Lower lobe of right lung (tissue), 2 donors: ENCODE measurements around the gene NPEPL1. TPM values are rescaled to one million over a fixed set of nuclear protein-coding genes. Genes with fewer than 3 reads are reported as not detected.
"Not testable (repeated sequence)": the region's sequence is repeated elsewhere in the genome, so short reads cannot be mapped to it uniquely, and the experiment has no call there.

Source experiments
- ATAC-seq, 2 donors: fragments of 200-7000 bp; cut with Tn5 transposase; one replicate each; pipeline ENCODE4 v1.9.1; 2020 to 2022; ENCODE audit warnings: mild to moderate bottlenecking in 2 of 2, moderate library complexity in 2 of 2
- DNase-seq: peaks from one replicate; pipeline ENCODE4 v3.0.0-alpha.2; 2020
- H3K27ac ChIP-seq: fragments of 200-600 bp; one replicate; pipeline ENCODE4 v1.8.0; 2022
- H3K27me3 ChIP-seq: fragments of 200-600 bp; one replicate; pipeline ENCODE4 v1.8.0; 2022; ENCODE audit warnings: low read depth
- H3K36me3 ChIP-seq: fragments of 200-600 bp; one replicate; pipeline ENCODE4 v1.8.0; 2022; ENCODE audit warnings: mild to moderate bottlenecking
- H3K4me1 ChIP-seq: fragments of 200-600 bp; one replicate; pipeline ENCODE4 v1.8.0; 2022
- H3K4me3 ChIP-seq: fragments of 200-600 bp; one replicate; pipeline ENCODE4 v1.8.0; 2022; ENCODE audit warnings: mild to moderate bottlenecking
- H3K9me3 ChIP-seq: fragments of 200-600 bp; one replicate; pipeline ENCODE4 v1.8.0; 2022
- CTCF ChIP-seq: fragments of 200-600 bp; IDR thresholded peaks from one replicate; pipeline ENCODE4 v1.8.0; 2022; ENCODE audit warnings: antibody characterized with exemption, mild to moderate bottlenecking
- intact Hi-C: fragments of 100-400 bp; cut with DNase I; formaldehyde crosslinking; loops from one replicate; pipeline ENCODE4 v1.11.0; 2022
- total RNA-seq: library from RNA; stranded (reverse); fragmentation: NEBNext Ultra II Directional; extraction: Animal tissue kit (Norgen Biotek cat#: 25700); gene quantifications from one replicate; pipeline ENCODE4 v1.2.1, GENCODE V29; 2021
- donor health status: DM: no; HTN: yes; CAD: no; lungs with severe emphysema.

The NPEPL1 gene
- total RNA-seq, 1 donor from 2014 or later, result 40.6 TPM

DNA sequence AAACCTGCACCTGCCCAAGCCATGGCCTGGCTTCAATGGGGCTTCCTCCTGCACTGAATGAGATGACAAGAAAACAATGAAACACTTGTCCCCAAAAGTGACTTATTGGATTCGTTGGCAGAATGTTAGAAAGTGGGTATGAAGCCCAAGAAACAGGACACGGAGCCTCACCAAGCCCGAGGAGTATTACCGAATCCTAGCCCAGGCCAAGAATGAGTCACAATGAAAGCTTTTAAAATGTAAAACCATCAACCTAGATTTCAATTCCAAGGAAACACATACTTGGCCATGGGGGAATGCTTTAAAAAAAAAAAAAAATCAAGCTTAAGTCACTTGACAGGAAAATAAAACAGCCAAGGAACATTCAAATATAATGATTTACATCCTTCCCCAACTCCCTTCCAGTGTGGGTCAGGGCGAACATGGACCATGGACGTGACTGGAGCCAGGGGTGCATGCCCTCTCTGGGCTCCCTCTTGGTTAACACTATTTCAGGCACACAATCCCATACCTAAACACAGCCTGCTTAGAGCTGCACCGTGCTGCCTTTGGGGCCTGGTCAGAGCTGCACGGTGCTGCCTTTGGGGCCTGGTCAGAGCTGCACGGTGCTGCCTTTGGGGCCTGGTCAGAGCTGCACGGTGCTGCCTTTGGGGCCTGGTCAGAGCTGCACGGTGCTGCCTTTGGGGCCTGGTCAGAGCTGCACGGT is 44.7 kb upstream of the NPEPL1 start:
- no peak for ATAC-seq
- Histone ChIP-seq H3K9me3 (no peaks in the 10 kb centered on the region), H3K27ac (no peak overlapping the region)

GRCh38 chr20:58648502-58648825 is 44.1 kb upstream of the NPEPL1 start:
- H3K27ac ChIP-seq, intact Hi-C loops, H3K36me3 ChIP-seq, H3K4me3 ChIP-seq, H3K27me3 ChIP-seq, H3K9me3 ChIP-seq, ATAC-seq, DNase-seq: not testable (repeated sequence)
- H3K4me1 ChIP-seq, result peaks cover 19% of the 10 kb centered on the region

More for the DNA sequence above, 44.7 kb upstream of the NPEPL1 start:
- Histone ChIP-seq H3K36me3 (no peaks in the 10 kb centered on the region), H3K27me3 (no peaks in the 10 kb centered on the region), H3K4me1 (peaks cover 14% of the 10 kb centered on the region), H3K4me3 (no peak overlapping the region)
- intact Hi-C loops, result no loop called here
- DNase-seq, result no peak
- TF ChIP-seq CTCF, result no peak

DNA sequence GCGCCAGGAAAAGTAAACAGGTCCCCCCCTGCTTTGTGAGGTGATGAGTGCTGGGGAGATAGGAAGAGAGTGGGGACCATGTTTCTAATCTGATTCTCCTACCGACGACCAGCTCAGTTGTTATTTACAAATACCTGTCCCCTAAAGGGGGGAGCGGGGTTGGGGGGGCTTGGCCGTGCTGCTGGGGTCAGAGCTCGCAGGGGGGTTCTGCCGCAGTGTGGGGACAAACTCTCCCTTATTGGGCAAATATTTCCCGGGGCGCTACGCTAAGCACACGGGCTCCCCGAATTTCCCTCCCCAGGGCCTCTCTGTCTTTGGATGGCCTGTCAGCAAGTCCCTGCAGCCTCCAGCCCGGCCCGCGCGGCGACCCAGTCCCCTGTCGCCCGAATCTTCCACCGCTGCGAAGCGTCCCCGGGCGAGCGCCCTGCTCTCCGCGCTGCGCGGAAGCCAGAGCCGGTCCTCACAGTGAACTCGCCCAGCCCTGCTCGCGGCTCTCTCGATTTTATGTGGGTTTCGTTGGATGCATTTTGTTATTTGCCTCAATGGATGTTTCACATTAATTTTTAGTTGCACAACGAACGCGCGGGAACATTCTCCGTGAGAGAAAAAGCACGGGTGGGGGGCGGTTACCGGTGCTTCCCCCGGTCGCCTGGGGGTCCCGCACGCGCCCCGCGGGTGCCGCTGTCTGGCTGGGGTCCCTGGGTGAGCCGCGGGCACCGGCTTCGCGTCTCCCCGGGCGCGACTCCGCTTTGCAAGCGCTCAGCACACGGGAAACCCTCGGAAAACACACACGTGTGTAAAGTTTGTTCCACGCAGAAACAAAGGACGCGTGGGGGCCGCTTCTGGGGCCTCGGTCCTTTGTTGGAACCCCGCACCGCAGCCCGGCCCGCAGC is 43.1 kb upstream of the NPEPL1 start:
- no peaks in the 10 kb centered on the region for H3K9me3 ChIP-seq
- H3K4me1 ChIP-seq, result peaks cover 24% of the 10 kb centered on the region
- peak overlapping the region; percentile 95 for H3K27ac ChIP-seq
- no peak for TF ChIP-seq CTCF
- H3K27me3 ChIP-seq, result no peaks in the 10 kb centered on the region
- peak overlapping the region; percentile 100 for H3K4me3 ChIP-seq
- ATAC-seq, result no peak
- H3K36me3 ChIP-seq, result no peaks in the 10 kb centered on the region
- DNase-seq, result peak; percentile 61
- intact Hi-C loops, result no loop called here

DNA sequence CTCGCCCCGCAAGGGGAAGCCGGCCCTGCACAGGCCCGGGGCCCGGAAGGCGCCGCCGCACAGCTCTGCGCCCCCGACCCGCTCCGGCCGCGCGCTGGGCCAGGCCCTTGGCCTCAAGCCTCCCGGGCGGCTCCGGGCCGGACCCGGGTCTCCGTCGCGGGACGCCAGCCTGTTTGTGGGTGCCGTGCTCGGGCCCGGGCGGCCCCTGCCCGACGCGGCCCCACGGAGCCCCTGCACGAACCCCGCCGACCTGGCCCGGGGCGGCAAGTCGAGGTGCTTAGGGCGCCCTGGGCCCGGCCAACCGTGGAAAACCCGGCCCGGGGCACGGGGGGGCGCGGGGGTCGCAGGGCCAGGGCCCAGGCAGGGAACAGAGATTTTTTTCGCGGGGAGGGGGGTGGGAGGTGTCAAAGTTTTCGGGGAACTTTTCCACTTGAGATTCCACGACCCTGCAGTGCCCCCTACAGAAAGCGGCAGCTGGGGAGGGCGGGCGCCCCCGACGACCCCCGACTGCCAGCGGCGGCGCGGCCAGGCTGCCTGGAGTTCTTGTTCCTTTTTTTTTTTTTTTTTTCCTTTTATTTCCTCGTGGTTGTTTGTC is 42.3 kb upstream of the NPEPL1 start:
- peak overlapping the region; percentile 100 for H3K4me3 ChIP-seq
- H3K36me3 ChIP-seq, result no peaks in the 10 kb centered on the region
- no peaks in the 10 kb centered on the region for H3K9me3 ChIP-seq
- H3K27ac ChIP-seq, result peak overlapping the region; percentile 95
- ATAC-seq (peak; percentile 29 to 37), DNase-seq (peak; percentile 64)
- TF ChIP-seq CTCF, result no peak
- H3K27me3 ChIP-seq, result no peaks in the 10 kb centered on the region
- peaks cover 24% of the 10 kb centered on the region for H3K4me1 ChIP-seq
- intact Hi-C loops, result no loop called here

DNA sequence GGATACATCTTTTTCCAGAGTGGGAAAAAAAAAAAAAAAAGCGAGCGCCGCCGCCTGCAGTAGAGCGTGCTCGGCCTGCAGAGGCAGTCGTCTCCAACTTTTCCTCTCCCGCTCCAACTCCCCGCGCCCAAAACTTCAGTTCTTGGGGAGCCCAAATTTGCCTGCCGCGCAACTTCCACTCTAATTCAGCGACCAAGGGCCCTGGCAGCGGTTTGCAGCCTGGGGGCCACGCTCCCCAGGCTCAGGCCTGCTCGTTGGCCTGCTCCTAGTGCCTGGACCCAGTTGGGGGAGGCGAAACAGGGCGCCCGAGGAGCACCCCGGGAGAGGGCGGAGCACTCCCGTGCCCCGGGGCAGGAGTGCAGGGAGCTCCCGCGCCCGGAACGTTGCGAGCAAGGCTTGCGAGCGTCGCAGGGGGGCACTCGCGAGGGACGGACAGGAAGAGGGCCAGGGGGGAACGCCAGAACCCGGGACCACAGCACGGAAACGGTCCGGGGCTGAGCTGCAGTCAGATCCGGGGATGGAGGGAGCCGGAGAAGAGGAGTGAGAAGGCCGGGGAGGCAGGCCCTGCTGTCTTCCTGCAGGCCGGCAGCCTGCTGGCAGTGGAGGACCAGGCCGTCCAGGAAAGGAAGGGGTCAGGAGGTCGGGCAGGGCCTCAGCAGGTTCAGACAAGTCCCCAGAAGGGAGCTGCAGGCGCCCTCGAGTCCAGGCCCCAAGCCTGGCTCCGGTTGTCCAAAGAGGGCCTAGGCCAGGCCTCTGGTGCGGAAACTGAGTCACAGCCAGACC is 41.6 kb upstream of the NPEPL1 start, which contains the start of gene STX16:
TSS of gene STX16 (plus strand) at position 508 of the 783 bp plus-strand sequence. CDS start 724 bp downstream, outside the sequence.
- DNase-seq (peak; percentile 93), ATAC-seq (peak; percentile 96 to 98)
- H3K9me3 ChIP-seq, result no peaks in the 10 kb centered on the region
- H3K27ac ChIP-seq, result peak within 1 kb of the TSS; percentile 95
- H3K4me1 ChIP-seq, result peaks cover 27% of the 10 kb centered on the region
- peak within 1 kb of the TSS; percentile 100 for H3K4me3 ChIP-seq
- H3K27me3 ChIP-seq, result no peaks in the 10 kb centered on the region
- no peaks in the 10 kb centered on the region for H3K36me3 ChIP-seq
- intact Hi-C loops, result no loop called here
- peak; percentile 62 for TF ChIP-seq CTCF
